ENCODE data around the gene NIBAN1.
A peak's percentile ranks its signal among the peaks of the same experiment; 100 is the strongest.
"Not testable (repeated sequence)": the region's sequence is repeated elsewhere in the genome, so short reads cannot be mapped to it uniquely, and the experiment has no call there.

NIBAN1 gene

GRCh38 chr1:184959626-184960025 lies 14.7 kb downstream of the NIBAN1 start:
- TF ChIP-seq POLR2A (IDR thresholded peaks at IDR 0.05; ENCODE audit: low read length) (no peak), GATA1 (IDR thresholded peaks at IDR 0.05; ENCODE audit: low read depth, low read length) (no peak)
- no peak for DNase-seq

- DNase-seq, result no peak
- TF ChIP-seq POLR2A (IDR thresholded peaks at IDR 0.05; ENCODE audit: low read length), result no peak
- TF ChIP-seq GATA1 (IDR thresholded peaks at IDR 0.05; ENCODE audit: low read depth, low read length), result no peak
These were observed 15.6 kb downstream of the NIBAN1 start for GRCh38 chr1:184958554-184959353.

GRCh38 chr1:184957901-184958300 lies 16.4 kb downstream of the NIBAN1 start:
- DNase-seq, result not testable (repeated sequence)

- no peak for DNase-seq
These were observed 17.2 kb downstream of the NIBAN1 start for GRCh38 chr1:184956999-184957700.

GRCh38 chr1:184954232-184954995 lies 19.9 kb downstream of the NIBAN1 start:
- no peak for TF ChIP-seq POLR2A (IDR thresholded peaks at IDR 0.05; ENCODE audit: low read length)
- TF ChIP-seq GATA1 (IDR thresholded peaks at IDR 0.05; ENCODE audit: low read depth, low read length), result no peak
- peak; percentile 20 to 21 for DNase-seq

More at GRCh38 chr1:184956999-184957700, 17.2 kb downstream of the NIBAN1 start:
- TF ChIP-seq POLR2A (IDR thresholded peaks at IDR 0.05; ENCODE audit: low read length) (no peak), GATA1 (IDR thresholded peaks at IDR 0.05; ENCODE audit: low read depth, low read length) (no peak)

GRCh38 chr1:184953600-184954219 lies 20.6 kb downstream of the NIBAN1 start:
- DNase-seq, result peak in 1 of 2 experiments; percentile 12
- TF ChIP-seq POLR2A (IDR thresholded peaks at IDR 0.05; ENCODE audit: low read length) (no peak), GATA1 (IDR thresholded peaks at IDR 0.05; ENCODE audit: low read depth, low read length) (no peak)

- no peak for DNase-seq
- no peak for TF ChIP-seq POLR2A (IDR thresholded peaks at IDR 0.05; ENCODE audit: low read length)
- no peak for TF ChIP-seq GATA1 (IDR thresholded peaks at IDR 0.05; ENCODE audit: low read depth, low read length)
These were observed 21.9 kb downstream of the NIBAN1 start for GRCh38 chr1:184952428-184952827.

GRCh38 chr1:184951788-184952187 lies 22.5 kb downstream of the NIBAN1 start:
- TF ChIP-seq GATA1 (IDR thresholded peaks at IDR 0.05; ENCODE audit: low read depth, low read length), result no peak
- TF ChIP-seq POLR2A (IDR thresholded peaks at IDR 0.05; ENCODE audit: low read length), result no peak
- DNase-seq, result no peak

- no peak for DNase-seq
- TF ChIP-seq POLR2A (IDR thresholded peaks at IDR 0.05; ENCODE audit: low read length) (no peak), GATA1 (IDR thresholded peaks at IDR 0.05; ENCODE audit: low read depth, low read length) (no peak)
These were observed 23.4 kb downstream of the NIBAN1 start for GRCh38 chr1:184950906-184951305.

- no peak for DNase-seq
- TF ChIP-seq POLR2A (IDR thresholded peaks at IDR 0.05; ENCODE audit: low read length), result no peak
- TF ChIP-seq GATA1 (IDR thresholded peaks at IDR 0.05; ENCODE audit: low read depth, low read length), result no peak
These were observed 24.1 kb downstream of the NIBAN1 start for GRCh38 chr1:184950227-184950626.

- DNase-seq, result no peak
- no peak for TF ChIP-seq POLR2A (IDR thresholded peaks at IDR 0.05; ENCODE audit: low read length)
- TF ChIP-seq GATA1 (IDR thresholded peaks at IDR 0.05; ENCODE audit: low read depth, low read length), result no peak
These were observed 26.6 kb downstream of the NIBAN1 start for GRCh38 chr1:184947497-184948256.

- no peak for TF ChIP-seq GATA1 (IDR thresholded peaks at IDR 0.05; ENCODE audit: low read depth, low read length)
- no peak for TF ChIP-seq POLR2A (IDR thresholded peaks at IDR 0.05; ENCODE audit: low read length)
- DNase-seq, result no peak
These were observed 28.5 kb downstream of the NIBAN1 start for GRCh38 chr1:184945678-184946412.

Data from erythroblast (primary cell).